Measurements from ENCODE around the gene USP40.
A peak's percentile ranks its signal among the peaks of the same experiment; 100 is the strongest.

Gene USP40

DNA sequence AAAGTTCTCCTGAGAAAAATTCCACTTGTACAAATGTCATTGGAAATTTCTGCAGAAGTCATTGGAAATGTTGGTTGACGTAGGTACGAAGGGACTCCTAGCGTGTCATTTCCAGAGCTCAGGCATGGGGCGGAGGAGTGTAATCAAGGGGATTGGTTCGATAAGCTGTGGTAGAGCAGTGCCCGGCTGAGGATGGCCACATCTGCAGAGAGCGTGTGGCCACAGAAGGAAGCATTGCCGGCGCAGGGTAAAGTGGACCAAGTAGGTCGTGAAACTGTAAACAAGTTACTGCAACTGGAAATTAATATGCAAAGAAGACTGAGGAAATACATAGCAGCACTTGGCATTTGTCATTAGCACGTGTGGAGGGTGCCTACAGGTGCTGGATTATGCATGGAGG, 110.5 kb downstream of the USP40 start:
- DNase-seq = no peak

DNA sequence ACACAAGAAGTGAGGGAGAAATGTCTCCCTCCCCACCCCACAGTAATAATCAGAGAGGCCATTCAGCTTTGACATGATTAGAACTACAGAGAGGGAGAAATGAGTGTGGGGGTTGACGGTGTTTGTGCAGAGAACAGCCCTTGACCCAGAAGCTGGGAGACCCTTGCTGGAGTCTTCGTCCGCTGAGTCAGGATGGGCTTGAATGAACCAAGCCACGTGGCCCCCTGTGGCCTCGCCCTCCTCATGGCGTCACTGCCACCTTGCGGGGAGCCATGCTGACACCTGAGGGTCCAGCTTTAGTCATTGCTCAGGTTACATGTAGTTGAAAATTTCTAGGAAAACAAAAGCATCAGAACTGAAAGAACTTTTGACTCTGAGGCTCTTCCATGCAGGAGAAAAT, 111.1 kb downstream of the USP40 start:
- no peak for DNase-seq

DNA sequence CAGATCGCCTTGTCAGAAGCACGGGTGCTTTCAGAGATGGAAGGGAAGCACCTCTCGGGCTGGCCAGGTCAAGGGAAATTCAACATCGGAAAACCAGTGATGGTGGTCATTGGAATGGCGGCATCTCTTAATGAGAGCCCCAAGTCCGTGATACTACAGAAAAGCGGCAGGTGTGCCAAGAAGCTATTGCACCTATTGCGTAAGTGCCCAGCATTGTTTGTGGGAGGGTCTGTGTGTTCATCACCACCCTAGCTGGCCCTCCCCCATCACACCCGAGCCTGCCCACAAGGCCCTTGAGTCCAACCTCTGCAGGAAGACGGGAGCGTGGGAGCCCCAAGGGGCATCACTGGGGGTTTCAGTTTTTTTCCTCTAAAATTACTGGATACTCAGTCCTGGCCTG, 111.6 kb downstream of the USP40 start:
- DNase-seq = no peak

DNA sequence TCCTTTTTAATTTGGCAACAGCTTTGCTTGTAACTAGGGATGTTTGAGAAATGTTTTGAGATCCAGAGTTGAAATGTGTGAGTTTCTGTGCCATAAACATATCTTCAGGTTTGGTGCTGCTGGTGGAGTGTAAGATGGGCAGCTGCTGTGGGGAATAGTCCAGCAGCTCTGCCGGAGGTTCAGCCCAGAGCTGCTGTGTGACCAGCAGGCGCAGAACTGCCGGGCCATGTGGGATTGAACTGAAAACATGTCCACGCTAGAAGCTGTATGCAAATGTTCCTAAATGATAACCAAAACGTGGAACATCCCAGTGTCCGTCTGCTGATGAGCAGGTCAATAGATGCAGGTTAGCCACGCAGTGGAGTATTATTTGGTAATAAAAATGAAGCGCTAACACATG, 112.7 kb downstream of the USP40 start:
- DNase-seq = no peak

DNA sequence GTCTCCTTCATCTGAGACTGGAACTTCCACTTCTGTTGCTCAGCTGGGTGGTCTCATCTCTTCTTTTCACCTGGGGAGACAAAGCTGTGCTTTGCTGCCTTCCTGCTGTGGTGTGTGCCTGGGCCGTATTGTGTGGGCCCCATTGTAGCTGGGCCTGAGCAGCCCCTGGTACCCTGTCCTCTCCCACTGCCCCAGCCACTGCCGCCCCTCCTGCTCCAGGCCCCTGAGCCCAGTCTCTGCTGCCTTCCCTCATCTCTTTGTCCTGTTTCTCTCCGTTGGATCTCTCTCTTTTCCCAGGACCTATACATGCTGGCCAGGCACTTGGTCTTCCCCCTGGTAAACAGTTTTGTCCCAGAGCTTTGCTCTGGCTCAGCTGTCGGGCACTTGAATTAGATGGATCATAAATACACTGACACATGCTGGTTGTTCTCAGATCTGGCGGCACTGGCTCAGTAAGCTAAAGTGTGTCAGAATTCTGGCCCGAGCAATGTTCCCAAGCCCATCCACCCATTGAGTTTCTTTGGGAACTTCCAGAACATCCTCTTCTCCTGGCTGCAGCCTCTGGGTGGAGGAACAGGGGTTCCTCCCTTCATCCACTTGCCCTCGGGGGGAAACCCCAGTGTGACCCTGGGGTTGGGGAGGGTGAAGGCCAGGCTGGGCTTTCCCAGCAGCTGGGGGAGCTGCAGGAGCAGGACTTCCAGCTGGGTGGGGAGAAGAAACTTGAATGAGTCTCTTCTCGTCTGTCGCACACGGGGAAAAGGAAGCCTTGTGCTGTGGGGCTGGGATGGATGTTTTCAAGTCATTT, 113.3 kb downstream of the USP40 start:
- DNase-seq = no peak

DNA sequence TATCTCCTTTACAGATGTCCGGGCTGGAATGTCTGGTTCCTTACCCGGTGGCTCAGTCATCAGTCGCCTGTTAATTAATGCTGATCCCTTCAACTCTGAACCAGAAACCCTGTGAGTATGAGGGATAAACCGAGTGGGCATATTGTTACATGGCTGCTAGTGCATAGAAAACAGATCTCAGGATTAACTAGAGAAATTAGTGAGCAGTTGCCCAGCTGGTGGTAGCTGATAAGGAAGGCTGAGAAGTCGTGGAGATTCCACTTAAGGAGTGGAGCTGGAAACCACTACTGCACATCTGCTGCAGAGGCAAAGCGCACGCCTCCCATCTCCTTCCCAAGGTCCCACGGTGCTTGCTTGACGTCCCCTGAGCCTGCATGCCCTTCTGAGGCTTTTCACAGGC, 114.6 kb downstream of the USP40 start:
- no peak for DNase-seq

DNA sequence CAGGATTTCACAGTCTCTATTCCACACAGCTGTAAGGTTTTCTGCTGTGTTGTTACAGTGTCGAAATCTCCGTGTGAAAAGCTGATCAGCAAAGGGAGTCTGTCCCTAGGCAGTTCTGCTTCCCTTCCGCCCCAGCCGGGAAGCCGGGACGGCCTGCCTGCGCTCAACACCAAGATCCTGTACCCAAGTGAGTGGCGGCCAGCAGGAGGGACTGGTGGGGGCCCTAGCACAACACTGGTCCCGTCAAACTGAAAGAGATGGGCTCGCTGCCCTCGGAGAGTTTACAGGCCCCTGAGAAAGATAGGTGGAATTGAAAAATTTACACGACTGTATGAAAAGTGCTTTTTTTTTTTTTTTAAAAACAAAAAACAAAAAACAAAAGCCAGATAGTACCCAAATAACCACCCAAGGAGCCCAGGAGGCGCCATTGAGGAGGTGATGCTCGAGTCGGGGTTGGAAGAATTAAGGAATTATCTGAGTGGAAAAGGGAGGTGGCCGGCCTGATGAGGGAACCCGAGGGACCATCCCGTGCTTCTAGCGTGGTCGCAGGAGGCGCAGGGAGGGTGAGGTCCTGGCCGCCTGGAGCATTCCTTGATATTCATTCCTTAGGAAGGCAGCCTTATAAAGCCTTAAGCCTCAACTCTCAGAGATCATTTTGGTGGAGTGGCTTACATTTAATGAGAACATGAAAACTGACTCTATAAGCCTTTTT, 115.6 kb downstream of the USP40 start:
- no peak for DNase-seq

DNA sequence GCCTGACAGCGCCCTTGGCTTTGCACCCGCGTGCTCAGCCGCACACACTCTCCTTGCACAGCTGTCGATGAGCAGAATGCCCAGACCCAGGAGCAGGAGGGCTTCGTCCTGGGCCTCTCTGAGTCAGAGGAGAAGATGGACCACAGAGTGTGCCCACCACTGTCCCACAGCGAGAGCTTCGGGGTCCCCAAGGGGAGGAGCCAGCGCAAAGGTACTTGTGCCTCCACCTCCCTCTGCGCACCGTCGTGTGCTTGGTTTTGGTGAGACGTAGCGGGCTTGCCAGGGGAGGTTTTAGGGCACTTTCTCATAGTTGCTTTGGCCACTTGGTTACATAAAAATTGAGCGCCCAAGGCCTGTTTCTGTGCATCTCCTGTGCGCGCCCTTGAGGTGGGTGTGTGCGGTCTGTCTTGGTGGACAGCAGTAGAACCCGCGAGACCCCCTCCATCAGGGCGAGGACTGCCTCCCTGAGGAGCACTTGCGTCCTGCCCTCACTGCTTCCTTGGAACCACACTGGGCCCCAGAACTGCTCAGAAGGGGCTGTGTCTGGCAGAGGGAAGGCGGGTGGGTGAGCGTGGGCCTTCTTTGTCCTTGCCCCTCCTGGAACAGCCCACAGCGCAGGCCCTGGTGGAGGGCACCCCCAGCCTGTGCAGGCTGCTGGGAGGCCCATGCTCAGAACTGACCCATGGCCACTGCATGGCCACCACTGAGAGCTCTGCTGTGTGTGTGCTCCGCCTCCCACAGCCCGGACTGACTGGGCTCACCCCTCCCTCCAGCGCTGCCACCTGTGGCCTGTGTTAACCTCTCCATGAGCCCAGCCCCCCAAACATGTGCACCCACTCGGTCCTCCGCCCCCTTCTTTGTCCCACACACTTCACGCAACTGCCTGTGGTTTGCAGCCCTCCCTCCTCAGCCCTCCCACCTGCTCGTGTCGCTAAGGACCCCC, 116.4 kb downstream of the USP40 start:
- no peak for DNase-seq

DNA sequence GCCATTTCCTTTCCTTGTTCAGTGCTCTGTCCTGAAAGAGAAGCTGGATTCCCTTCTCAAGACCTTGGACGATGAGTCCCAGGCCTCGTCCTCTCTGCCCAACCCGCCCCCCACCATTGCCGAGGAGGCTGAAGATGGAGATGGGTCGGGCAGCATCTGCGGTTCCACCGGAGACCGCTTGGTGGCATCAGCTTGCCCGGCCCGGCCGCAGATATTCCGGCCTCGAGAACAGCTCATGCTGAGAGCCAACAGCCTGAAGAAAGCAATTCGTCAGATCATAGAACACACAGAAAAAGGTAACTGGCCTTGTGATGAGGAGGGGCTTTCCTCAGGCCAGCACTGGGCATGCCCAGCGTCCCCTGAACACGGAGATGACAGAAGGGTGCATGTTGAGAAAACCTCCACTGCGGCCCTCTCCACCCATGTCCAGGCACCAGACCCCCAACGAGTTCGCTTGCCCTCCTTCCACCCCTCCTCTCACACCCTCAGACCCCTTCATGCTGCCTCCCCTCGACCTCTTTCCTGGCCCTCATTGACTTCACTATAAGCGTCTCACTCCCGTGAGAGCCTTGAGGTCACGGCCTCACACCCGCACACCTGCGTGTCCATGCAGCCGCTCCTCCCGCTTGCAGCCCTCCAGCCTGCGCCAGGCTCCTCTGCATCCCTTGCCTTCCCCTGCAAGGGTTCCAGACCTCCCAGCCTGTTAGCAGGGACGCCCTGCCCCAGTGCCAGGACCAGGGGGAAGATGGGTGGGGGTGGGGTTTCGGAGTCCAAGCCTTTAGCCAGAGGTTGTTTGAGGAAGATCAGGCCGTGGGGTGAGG, 117.3 kb downstream of the USP40 start:
- peak; percentile 36 for DNase-seq

DNA sequence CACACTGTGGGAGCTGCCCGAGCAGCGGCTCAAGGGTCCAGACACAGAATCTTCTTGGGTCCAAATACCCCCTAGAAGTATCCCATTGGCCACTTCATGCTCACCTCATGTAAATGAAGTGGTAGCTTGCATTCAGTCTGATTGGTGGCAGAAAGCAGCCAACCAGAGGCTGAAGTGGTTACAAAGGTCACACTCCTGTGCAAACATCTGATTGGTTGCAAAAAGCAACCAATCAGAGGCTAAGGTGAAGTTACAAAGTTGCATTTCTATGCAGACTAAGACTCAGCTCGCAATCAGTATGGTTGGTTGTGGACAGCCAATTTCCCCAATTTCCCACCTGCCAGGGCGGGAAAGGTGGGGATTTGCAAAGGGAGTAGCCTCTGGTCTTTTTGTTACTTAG, 118.0 kb downstream of the USP40 start:
- no peak for DNase-seq

DNA sequence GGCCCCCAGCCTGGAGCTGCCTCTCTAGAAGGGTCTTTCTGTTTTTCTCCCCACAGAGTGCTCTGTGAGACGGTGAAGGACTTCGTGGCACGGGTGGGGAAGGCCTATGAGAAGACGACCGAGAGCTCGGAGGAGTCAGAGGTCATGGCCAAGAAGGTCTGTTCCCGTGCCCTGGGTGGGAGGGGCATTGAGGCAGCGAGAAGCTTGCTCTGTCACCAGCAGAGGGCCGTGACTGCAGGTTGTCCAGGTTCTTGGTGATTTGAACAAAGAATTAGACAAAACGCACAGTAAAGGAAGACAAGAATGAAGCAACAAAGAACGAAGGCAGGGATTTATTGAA, 118.4 kb downstream of the USP40 start:
- no peak for DNase-seq

DNA sequence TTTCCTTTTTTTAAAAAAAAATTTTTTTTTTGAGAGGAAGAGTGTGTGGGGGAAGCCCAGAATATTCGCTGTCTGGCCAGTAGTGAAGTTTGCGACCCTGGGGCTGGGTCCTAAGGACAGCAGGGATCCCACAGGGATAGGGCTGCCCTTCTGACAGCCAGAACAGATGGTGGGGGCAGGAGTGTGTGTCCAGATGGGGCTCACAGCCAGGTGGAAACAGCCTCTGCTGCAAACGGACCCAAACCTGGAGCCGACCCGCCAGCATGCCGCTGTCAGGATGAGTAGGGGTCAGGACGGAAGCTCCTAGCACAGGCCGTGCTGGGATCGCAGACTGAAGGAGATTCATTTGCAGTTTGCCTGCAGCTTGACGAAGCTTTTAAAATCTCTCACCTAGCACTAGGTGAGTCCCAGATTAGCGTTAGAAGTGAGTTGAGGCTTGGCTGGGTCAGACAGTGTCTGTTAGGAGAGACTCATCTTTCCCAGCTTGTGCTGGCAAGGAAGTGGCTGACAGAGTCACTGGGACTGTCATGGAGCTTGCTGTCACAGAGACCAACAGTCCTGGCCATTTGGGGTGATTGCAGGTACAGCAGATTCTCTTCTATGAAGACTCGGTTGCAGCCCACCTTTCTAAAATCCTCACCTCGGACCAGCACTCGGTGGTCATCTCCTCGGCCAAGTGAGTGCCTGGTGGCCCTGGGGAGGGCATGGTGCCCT, 118.9 kb downstream of the USP40 start:
- DNase-seq = no peak

DNA sequence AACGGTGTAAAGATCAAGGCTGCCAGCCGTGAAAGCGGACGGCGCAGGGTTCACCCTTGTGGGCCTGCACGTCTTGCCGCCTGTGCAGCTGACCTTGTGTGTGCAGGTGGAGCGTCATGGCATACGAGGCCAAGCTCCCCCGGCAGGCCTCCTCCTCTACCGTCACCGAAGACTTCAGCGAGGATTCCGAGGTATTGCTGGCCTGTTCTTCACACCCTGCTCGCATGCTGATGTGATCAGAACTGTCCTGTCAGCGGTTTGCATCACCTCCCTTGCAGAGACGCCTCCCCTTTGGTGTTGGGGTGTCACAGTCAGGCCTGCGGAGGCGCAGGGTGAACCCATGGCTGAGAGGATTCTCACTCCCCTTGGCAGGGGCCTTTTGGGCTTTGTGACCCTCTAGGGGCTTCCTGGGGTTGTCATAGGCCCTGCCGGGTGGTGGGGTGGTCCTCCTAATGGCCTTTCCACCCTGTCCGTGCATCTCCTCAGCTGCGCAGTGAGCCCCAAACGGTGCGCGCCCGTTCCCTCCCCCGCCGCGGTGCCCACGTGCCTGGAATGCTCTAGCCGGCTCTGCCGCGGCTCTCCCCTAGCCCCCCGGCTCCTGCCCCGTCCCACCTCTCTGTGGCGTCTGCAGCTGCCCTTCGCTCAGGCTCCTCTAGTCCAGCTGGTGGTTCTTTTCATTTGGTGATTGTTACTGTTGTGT, 119.8 kb downstream of the USP40 start:
- no peak for DNase-seq

DNA sequence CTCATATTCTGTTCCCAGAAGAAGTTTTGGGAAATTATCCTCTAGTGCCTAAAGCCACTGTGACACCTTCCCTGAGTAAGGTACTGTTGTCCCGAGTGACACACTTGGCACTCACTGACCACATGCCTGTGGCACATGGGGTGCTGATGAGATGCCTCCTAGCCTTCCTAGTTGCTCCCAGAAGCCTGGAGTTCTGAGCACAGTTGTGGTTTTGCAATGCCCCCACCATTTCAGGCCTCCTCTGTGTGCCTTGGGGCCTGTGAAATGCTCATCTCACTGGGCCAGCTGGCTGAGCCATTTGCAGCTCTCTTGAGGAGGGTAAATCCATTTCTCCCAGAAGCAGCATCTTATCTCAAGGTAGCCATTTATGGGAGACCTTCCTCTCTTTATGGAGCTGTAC, 120.5 kb downstream of the USP40 start:
- no peak for DNase-seq

DNA sequence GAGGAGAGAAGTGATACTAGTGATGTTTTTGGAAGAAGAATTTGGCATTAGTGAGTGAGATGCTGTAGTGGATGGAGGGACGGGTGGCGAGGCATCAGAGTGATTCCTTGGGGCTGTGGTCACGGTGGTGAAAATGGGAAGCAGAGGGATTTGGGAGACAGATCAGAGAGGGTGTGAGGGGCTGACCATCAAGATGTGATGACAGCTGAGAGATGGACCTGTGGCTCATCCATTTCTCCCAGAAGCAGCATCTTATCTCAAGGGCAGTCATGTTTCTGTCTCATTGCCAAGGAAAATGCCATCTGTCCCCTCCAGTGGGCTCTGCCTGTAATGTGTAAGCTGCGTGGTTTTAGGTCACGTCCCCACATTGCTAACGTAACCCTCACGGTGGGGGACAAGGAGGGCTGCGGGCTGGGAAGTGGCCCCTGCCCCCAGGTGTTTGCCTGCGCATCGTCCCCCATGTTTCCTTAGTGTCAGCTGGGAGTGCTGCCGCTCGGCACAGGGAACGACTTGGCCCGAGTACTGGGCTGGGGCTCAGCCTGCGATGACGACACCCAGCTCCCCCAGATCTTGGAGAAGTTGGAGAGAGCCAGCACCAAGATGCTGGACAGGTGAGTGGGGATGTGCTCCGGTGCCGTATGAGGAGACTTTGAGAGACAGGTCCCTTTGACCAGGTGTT, 121.3 kb downstream of the USP40 start:
- no peak for DNase-seq

DNA sequence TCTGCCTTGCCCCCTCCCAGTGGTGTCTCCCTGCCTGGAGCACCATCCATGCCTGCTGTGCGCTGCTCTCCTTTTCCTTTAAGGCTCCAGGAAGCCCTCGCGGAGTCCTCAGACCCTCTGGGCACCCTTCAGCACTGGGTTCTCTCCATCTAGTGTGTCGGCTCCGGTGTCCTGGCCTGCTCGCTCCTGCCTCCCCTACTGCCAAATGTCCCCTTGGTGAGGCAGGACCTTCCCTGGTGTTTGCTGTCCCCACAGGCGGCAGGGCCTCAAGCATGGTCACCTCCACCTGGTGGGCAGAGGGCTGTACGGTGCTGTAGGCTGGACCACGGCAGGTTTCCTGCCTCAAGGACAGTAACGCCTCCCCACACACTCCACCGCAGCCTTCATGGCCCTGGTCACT, 122.1 kb downstream of the USP40 start:
- no peak for DNase-seq

DNA sequence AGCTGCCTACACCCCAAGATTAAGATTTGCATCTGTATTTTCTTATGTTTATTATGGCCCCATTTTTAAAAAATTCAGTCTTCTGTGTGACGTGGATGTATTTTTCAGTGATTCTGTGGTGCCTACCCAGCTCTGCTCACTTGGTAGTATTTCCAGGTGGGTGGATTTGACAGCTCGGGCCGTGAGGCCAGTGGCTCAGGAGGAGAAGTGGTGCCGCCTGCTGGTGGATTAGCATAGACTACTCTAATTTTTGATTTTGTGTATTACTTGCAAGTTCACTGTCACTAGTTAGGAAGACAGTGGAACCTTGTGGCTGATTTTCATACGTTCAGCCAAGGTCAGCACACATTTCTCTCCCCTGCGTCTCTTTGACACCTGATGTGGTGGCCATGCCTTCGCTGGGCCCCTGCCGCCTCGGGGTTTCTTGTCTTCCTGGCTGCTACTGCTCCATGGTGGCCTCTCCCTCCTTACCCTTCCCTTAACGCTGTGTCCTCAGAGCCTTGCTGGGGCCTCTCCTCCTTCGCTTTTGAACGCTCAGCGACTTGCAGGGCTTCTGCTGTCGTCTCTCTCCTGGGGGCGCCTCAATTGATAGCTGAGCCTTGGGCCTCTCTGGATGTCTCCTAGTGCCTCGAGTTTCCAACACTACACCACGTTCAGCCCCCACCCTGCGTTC, 122.9 kb downstream of the USP40 start:
- peak; percentile 71 for DNase-seq

DNA sequence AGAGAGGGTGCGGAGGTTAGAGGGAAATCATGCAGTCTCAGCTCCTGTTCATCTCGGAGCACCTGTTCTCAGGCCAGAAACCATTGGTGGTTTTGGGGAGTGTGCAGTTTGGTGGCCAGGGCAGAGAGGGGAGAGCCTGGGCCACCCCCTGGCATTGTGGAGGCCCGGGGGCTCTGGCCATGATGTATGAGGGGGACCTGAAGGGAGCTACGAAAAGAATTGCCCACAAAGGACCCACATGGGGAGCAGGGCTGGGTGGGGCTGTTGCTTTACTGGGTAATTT, 124.6 kb downstream of the USP40 start:
- no peak for DNase-seq

DNA sequence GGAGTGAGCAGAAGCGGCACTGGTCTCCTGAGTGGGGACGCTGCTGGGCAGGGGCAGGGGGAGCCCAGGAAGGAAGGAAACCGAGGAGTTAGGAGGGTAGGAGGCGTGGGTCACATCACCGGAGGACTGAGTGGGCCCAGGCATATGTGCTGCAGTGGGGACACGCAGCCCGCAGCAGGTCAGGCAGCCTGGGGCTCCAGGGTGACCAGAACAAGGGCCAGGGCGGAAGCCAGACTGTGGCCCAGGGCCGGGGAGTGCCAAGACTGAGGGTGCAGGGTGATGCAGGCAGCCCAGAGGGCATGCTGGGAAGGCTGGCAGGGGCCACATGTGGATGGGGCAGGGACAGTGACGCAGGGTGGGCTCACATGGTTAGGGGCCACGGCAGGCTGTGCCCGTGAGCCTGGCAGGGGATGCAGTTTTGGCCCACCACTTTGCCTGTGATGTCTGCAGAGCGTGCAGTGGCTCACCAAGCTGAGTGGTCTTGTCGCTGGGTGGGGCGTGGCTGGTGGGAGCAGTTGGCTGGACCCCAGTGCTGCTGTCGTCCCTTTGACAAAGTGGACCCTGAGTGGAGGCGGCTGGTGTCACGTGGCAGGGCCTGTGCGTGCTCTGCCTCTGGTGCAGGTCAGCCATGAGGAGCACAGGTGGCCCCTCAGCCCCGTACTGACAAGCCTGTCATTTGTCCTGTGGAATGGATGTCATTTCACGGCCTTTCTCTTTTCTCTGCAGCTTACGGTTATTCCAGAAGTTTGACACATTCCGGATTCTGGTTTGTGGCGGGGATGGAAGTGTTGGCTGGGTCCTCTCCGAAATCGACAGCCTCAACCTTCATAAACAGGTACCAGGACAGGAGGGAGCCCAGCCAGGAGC, 125.2 kb downstream of the USP40 start:
- no peak for DNase-seq
